ENCODE results near the gene TBXAS1.

GRCh38 chr7:140024585-140024984, 195.5 kb downstream of the TBXAS1 start:
- no peak for TF ChIP-seq POLR2A (IDR thresholded peaks at IDR 0.05; ENCODE audit: low read depth)
- no peak for TF ChIP-seq CTCF (IDR thresholded peaks at IDR 0.05)
- no peak for TF ChIP-seq POLR2AphosphoS5 (IDR thresholded peaks at IDR 0.05)
- TF ChIP-seq EP300 (IDR thresholded peaks at IDR 0.05), result no peak

Data from esophagus muscularis mucosa (tissue), 4 donors.